Endothelial cell of umbilical vein (primary cell): ENCODE data around the gene C1orf116. TPM values are rescaled to one million over a fixed set of nuclear protein-coding genes. Genes with fewer than 3 reads are reported as not detected.

Experiments used
- BruUV-seq: library from RNA; stranded (reverse); fragments of 400-500 nt; replicated peaks from 2 replicates; lab custom pipeline; 2021; lab: Mats Ljungman, UMichigan
- CTCF ChIA-PET: fragments of 300-600, 350-600 bp; sonication (Branson Sonifier 250); formaldehyde crosslinking; loops from one replicate; lab custom pipeline; 2021; ENCODE audit warnings: antibody characterized with exemption, inconsistent platforms; lab: Charles Lee
- POLR2A ChIA-PET: fragments of 300-600, 350-600 bp; sonication (Branson Sonifier 250); formaldehyde crosslinking; loops from one replicate; lab custom pipeline; 2021; ENCODE audit warnings: antibody characterized with exemption, inconsistent platforms; lab: Charles Lee
- DNase-seq: peaks from one replicate; pipeline ENCODE4 v3.0.0-alpha.2; 2011; ENCODE audit warnings: low read depth, low spot score
- FAIRE-seq: peaks from 2 replicates; lab custom pipeline; 2011; peaks lifted over from hg19 to GRCh38; lab: Jason Lieb, UNC
- H2AFZ ChIP-seq: 2 replicates; pipeline ENCODE4 v1.6.0; 2012; ENCODE audit warnings: low read depth, low read length, control low read depth, inconsistent platforms
- H3K27ac ChIP-seq: 2 replicates; pipeline ENCODE4 v1.5.1; 2011; ENCODE audit warnings: low read depth, mild to moderate bottlenecking, control low read depth, low read length, moderate library complexity; ENCODE audit not compliant: insufficient read depth
- H3K27me3 ChIP-seq, 2 experiments: 2 replicates each; pipeline versions ENCODE4 v1.6.0 to v1.6.1; 2011; ENCODE audit warnings: low read length in 2 of 2, mixed read lengths in 1 of 2; ENCODE audit not compliant: control insufficient read depth in 2 of 2, insufficient read depth in 2 of 2
- H3K36me3 ChIP-seq, 2 experiments: 2 replicates in 1 of 2; 3 replicates in 1 of 2; pipeline ENCODE4 v1.5.1; 2011; ENCODE audit warnings: low read length in 2 of 2, mild to moderate bottlenecking in 1 of 2, moderate library complexity in 1 of 2; ENCODE audit not compliant: control insufficient read depth in 2 of 2, insufficient read depth in 2 of 2; ENCODE audit errors: extremely low read depth in 1 of 2
- H3K4me1 ChIP-seq: 3 replicates; pipeline ENCODE4 v1.5.1; 2011; ENCODE audit warnings: mild to moderate bottlenecking, low read length; ENCODE audit not compliant: control insufficient read depth, insufficient read depth; ENCODE audit errors: extremely low read depth
- H3K4me2 ChIP-seq: 2 replicates; pipeline ENCODE4 v1.6.1; 2011; ENCODE audit warnings: low read length, control low read depth, mixed read lengths; ENCODE audit not compliant: insufficient read depth
- H3K4me3 ChIP-seq, 3 experiments: fragments of 200-600 bp in 1 of 3; sonication (generic), shearing (Covaris generic) in 1 of 3; replicated peaks in 1 of 3; 2 replicates each; pipeline ENCODE4 v1.5.1; 2011 to 2016; ENCODE audit warnings: control low read depth in 3 of 3, low read length in 3 of 3, mild to moderate bottlenecking in 2 of 3, inconsistent platforms in 1 of 3, low read depth in 1 of 3, moderate library complexity in 1 of 3; ENCODE audit not compliant: insufficient read depth in 1 of 3
- H3K79me2 ChIP-seq: 2 replicates; pipeline ENCODE4 v1.6.0; 2012; ENCODE audit warnings: low read length, inconsistent platforms; ENCODE audit not compliant: control insufficient read depth, insufficient read depth
- H3K9ac ChIP-seq: replicated peaks from 2 replicates; pipeline ENCODE3; 2011; ENCODE audit warnings: low read length, control low read depth; ENCODE audit not compliant: insufficient read depth; ENCODE audit errors: extremely low read depth
- H3K9me1 ChIP-seq: replicated peaks from 3 replicates; pipeline ENCODE4 v1.6.0; 2011; ENCODE audit warnings: mild to moderate bottlenecking, low read length; ENCODE audit not compliant: control insufficient read depth, insufficient read depth; ENCODE audit errors: extremely low read depth
- H3K9me3 ChIP-seq: replicated peaks from 2 replicates; pipeline ENCODE4 v1.5.1; 2012; ENCODE audit warnings: low read length, inconsistent platforms; ENCODE audit not compliant: control insufficient read depth, insufficient read depth
- H4K20me1 ChIP-seq: replicated peaks from 2 replicates; pipeline ENCODE3; 2011; ENCODE audit warnings: mild to moderate bottlenecking, low read length; ENCODE audit not compliant: control insufficient read depth, insufficient read depth; ENCODE audit errors: extremely low read depth
- EZH2 ChIP-seq: IDR thresholded peaks from 2 replicates; pipeline ENCODE4 v1.6.1; 2012; ENCODE audit warnings: borderline replicate concordance, low read depth, mild to moderate bottlenecking, moderate library complexity, low read length, inconsistent platforms; ENCODE audit not compliant: severe bottlenecking
- FOS ChIP-seq: IDR thresholded peaks from 2 replicates; pipeline ENCODE4 v1.6.1; 2011; ENCODE audit warnings: mild to moderate bottlenecking, low read length, moderate library complexity, borderline replicate concordance; ENCODE audit not compliant: insufficient read depth
- GATA2 ChIP-seq: IDR thresholded peaks from 2 replicates; pipeline ENCODE4 v1.7.0; 2011; ENCODE audit warnings: low read depth, mild to moderate bottlenecking, moderate library complexity, mixed read lengths, low read length; ENCODE audit not compliant: insufficient read length, insufficient read depth
- MYC ChIP-seq: IDR thresholded peaks from one replicate; pipeline ENCODE4 v1.6.1; 2011; ENCODE audit warnings: mild to moderate bottlenecking, low read depth, low read length
- dilution Hi-C: fragments of 300-500 bp; cut with MboI; formaldehyde crosslinking; loops from one replicate; pipeline ENCODE4 v1.15.0; 2019; ENCODE audit warnings: low sequenced_read_pairs; ENCODE audit not compliant: extremely low pct_ligation_motif_present
- intact Hi-C: fragments of 100-400 bp; cut with micrococcal nuclease; formaldehyde crosslinking; loops from one replicate; pipeline ENCODE4 v1.10.0; 2022
- polyA plus RNA-seq, 4 experiments: library from polyadenylated mRNA; depleted of rRNA in 3 of 4; stranded (reverse) in 3 of 4; unstranded in 1 of 4; fragments of >200 nt; gene quantifications; 2 replicates each; pipeline versions ENCODE4 v1.2.1 to v1.2.3, GENCODE V29; 2011 to 2012; ENCODE audit warnings: missing spikeins in 1 of 4
- total RNA-seq: library from RNA; stranded (reverse); gene quantifications from 2 replicates; pipeline ENCODE4 v1.2.3, GENCODE V29; 2021
- TF ChIP-seq, protein P1 (sequence below): IDR thresholded peaks from 2 replicates; pipeline ENCODE4 v1.6.1; 2011; ENCODE audit not compliant: insufficient read depth, insufficient read length
- TF ChIP-seq, protein P2 (sequence below), 2 donors: IDR thresholded peaks; 1 replicate in 1 of 2; 2 replicates in 1 of 2; pipeline ENCODE4 v1.5.1; 2011; ENCODE audit warnings: low read length in 2 of 2, mild to moderate bottlenecking in 2 of 2, moderate library complexity in 2 of 2, control low read depth in 1 of 2, inconsistent platforms in 1 of 2, low read depth in 1 of 2; ENCODE audit not compliant: insufficient read depth in 1 of 2; ENCODE audit errors: extremely low read depth in 1 of 2

The C1orf116 gene
- total and polyA plus RNA-seq, 2 donors (not counting 3 experiments of a cell fraction or from before 2014, with no cell fraction given): 0.07 TPM; not detected in 1

DNA sequence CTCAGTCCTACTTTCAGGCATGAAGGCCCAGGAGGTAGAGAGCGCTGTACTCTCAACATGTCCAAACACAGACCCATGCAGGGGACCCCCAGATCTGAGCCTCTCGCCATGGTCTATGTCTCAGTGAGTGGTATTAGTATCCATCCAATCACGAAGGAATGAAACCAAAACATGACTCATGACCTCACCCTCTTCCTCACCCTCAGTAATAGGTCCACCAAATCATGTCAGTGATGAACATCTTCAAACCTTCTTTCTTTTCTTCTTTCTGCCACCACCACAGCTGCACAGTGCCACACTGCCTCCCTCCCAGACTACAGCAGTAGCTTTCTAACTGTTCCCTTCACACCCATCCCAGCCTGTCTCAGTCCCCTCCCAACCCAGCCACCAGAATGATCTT is 16.8 kb downstream of the C1orf116 start:
- no peak for FAIRE-seq
- no TSS peak for BruUV-seq
- H3K4me1 ChIP-seq: no peaks in the 10 kb centered on the region
- dilution Hi-C loops: no loop called here
- H3K9me1 ChIP-seq: no peaks in the 10 kb centered on the region
- H3K4me2 ChIP-seq: no peak overlapping the region
- ChIA-PET CTCF (no interaction called here), POLR2A (no interaction called here)
- H3K36me3 ChIP-seq: no peaks in the 10 kb centered on the region
- intact Hi-C loops: no loop called here
- DNase-seq: no peak
- no peak overlapping the region for H3K27ac ChIP-seq
- H3K4me3 ChIP-seq: no peak overlapping the region
- H3K9ac ChIP-seq: no peak overlapping the region
- H4K20me1 ChIP-seq: no peaks in the 10 kb centered on the region
- peaks cover 6 to 14% of the 10 kb centered on the region in 2 experiments for H3K27me3 ChIP-seq
- TF ChIP-seq EZH2 (no peak), GATA2 (no peak), FOS (no peak), MYC (no peak)
- TF ChIP-seq, protein P1, sequence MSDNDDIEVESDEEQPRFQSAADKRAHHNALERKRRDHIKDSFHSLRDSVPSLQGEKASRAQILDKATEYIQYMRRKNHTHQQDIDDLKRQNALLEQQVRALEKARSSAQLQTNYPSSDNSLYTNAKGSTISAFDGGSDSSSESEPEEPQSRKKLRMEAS: no peak
- TF ChIP-seq, protein P2, sequence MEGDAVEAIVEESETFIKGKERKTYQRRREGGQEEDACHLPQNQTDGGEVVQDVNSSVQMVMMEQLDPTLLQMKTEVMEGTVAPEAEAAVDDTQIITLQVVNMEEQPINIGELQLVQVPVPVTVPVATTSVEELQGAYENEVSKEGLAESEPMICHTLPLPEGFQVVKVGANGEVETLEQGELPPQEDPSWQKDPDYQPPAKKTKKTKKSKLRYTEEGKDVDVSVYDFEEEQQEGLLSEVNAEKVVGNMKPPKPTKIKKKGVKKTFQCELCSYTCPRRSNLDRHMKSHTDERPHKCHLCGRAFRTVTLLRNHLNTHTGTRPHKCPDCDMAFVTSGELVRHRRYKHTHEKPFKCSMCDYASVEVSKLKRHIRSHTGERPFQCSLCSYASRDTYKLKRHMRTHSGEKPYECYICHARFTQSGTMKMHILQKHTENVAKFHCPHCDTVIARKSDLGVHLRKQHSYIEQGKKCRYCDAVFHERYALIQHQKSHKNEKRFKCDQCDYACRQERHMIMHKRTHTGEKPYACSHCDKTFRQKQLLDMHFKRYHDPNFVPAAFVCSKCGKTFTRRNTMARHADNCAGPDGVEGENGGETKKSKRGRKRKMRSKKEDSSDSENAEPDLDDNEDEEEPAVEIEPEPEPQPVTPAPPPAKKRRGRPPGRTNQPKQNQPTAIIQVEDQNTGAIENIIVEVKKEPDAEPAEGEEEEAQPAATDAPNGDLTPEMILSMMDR (IDR thresholded peaks at IDR 0.05; ENCODE audit: extremely low read depth in 1 of 2, insufficient read depth in 1 of 2, low read depth in 1 of 2, low read length in 2 of 2): no peak
- H3K9me3 ChIP-seq: no peaks in the 10 kb centered on the region
- no peak overlapping the region for H2AFZ ChIP-seq
- no peaks in the 10 kb centered on the region for H3K79me2 ChIP-seq
